Ovary (tissue), 3 donors: ENCODE measurements around the gene CFAP68.

Source experiments
- POLR2A ChIP-seq: fragments of 450-650 bp; IDR thresholded peaks from one replicate; pipeline ENCODE4 v1.6.1; 2017; ENCODE audit warnings: antibody characterized with exemption, mild to moderate bottlenecking, moderate library complexity
- TF ChIP-seq, protein P1 (sequence below), 3 donors: fragments of 450-650 bp in 2 of 3; fragments of 200-600 bp in 1 of 3; IDR thresholded peaks; one replicate each; pipeline versions ENCODE4 v1.5.1 to v1.8.0; 2016 to 2022; ENCODE audit warnings: antibody characterized with exemption in 3 of 3, mild to moderate bottlenecking in 1 of 3
- donor health status: DM: no; HTN: no; CAD: no.

DNA sequence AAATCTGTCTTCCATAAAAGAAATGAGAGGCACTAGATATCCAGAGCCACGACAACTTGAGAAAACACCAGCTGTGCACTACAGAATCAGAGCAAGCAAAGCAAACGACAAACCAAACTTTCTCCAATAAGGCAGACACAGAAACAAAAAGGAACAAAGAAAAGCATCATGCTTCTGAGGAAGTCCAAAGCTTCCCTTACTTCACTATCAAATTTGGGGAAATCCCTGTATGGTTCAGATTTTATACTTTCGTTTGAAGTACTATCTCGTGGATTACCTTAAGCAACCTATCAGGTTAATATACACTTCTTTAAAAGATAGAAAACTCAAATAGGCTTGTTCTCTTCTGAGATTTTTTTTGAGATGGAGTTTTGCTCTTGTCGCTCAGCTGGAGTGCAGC is 35.7 kb upstream of the CFAP68 start:
- TF ChIP-seq, protein P1, sequence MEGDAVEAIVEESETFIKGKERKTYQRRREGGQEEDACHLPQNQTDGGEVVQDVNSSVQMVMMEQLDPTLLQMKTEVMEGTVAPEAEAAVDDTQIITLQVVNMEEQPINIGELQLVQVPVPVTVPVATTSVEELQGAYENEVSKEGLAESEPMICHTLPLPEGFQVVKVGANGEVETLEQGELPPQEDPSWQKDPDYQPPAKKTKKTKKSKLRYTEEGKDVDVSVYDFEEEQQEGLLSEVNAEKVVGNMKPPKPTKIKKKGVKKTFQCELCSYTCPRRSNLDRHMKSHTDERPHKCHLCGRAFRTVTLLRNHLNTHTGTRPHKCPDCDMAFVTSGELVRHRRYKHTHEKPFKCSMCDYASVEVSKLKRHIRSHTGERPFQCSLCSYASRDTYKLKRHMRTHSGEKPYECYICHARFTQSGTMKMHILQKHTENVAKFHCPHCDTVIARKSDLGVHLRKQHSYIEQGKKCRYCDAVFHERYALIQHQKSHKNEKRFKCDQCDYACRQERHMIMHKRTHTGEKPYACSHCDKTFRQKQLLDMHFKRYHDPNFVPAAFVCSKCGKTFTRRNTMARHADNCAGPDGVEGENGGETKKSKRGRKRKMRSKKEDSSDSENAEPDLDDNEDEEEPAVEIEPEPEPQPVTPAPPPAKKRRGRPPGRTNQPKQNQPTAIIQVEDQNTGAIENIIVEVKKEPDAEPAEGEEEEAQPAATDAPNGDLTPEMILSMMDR (IDR thresholded peaks at IDR 0.05): no peak
- TF ChIP-seq POLR2A: no peak
